Esophagus (tissue), 2 donors: ENCODE data around the gene TMEM59. TPM values are rescaled to one million over a fixed set of nuclear protein-coding genes. Genes with fewer than 3 reads are reported as not detected.

Experiments
- H3K27ac ChIP-seq, 2 donors: one replicate each; pipeline ENCODE4 v1.5.1; 2013; ENCODE audit warnings: low read depth in 2 of 2, mild to moderate bottlenecking in 2 of 2, inconsistent platforms in 1 of 2, low read length in 1 of 2, moderate library complexity in 1 of 2
- H3K27me3 ChIP-seq, 2 donors: one replicate each; pipeline ENCODE4 v1.6.1; 2013; ENCODE audit warnings: low read length in 2 of 2, control low read depth in 1 of 2, mild to moderate bottlenecking in 1 of 2; ENCODE audit not compliant: insufficient read depth in 2 of 2, control insufficient read depth in 1 of 2
- H3K36me3 ChIP-seq, 2 donors: one replicate each; pipeline ENCODE4 v1.6.1; 2013; ENCODE audit warnings: low read length in 1 of 2; ENCODE audit not compliant: control insufficient read depth in 2 of 2, insufficient read depth in 2 of 2
- H3K4me1 ChIP-seq, 2 donors: one replicate each; pipeline ENCODE4 v1.6.1; 2013; ENCODE audit warnings: low read length in 1 of 2; ENCODE audit not compliant: control insufficient read depth in 2 of 2, insufficient read depth in 2 of 2
- H3K4me3 ChIP-seq, 2 donors: one replicate each; pipeline ENCODE4 v1.5.1; 2013; ENCODE audit warnings: low read length in 2 of 2, mild to moderate bottlenecking in 2 of 2, low read depth in 1 of 2, moderate library complexity in 1 of 2
- H3K9me3 ChIP-seq, 2 donors: one replicate each; pipeline ENCODE4 v1.6.1; 2013; ENCODE audit warnings: mild to moderate bottlenecking in 2 of 2, low read depth in 1 of 2, low read length in 1 of 2, moderate library complexity in 1 of 2; ENCODE audit not compliant: control insufficient read depth in 2 of 2, insufficient read depth in 1 of 2
- WGBS, 2 donors: extraction: QIAGEN DNeasy Blood & Tissue Kit; methylation state at CpG; one replicate each; pipeline ENCODE4 v1.1.7; 2013; 5-methylcytosine and 5-hydroxymethylcytosine counted together
- polyA plus RNA-seq, 2 donors: library from polyadenylated mRNA; stranded (reverse); fragments of 200-250 nt; gene quantifications; one replicate each; pipeline ENCODE4 v1.2.3, GENCODE V29; 2013
- donor health status: healthy with polysubstance abuse.
- donor health status: Bipolar disorder and iron deficiency.

Gene TMEM59
- polyA plus RNA-seq, 2 donors, result 127 to 210 TPM

GRCh38 chr1:54014009-54014629 lies 38.9 kb downstream of the TMEM59 start:
- H3K4me3 ChIP-seq, result no peak overlapping the region
- H3K9me3 ChIP-seq, result peaks cover 0 to 1% of the 10 kb centered on the region in 2 donors
- H3K36me3 ChIP-seq, result no peaks in the 10 kb centered on the region
- H3K27ac ChIP-seq, result no peak overlapping the region
- 48 to 52% methylated on average over 17 of the region's 17 CpGs for WGBS, 2 donors
- H3K4me1 ChIP-seq, result peaks cover 6 to 14% of the 10 kb centered on the region in 2 donors
- H3K27me3 ChIP-seq, result no peaks in the 10 kb centered on the region

- Histone ChIP-seq H3K4me3 (no peak overlapping the region), H3K9me3 (peaks cover 0 to 1% of the 10 kb centered on the region in 2 donors)
- WGBS, 2 donors, result 82 to 83% methylated on average over 8 of the region's 8 CpGs
Observed at GRCh38 chr1:54013393-54014008, 39.5 kb downstream of the TMEM59 start.

GRCh38 chr1:54012863-54013262 lies 40.1 kb downstream of the TMEM59 start:
- peaks cover 0 to 1% of the 10 kb centered on the region in 2 donors for H3K9me3 ChIP-seq
- H3K36me3 ChIP-seq, result no peaks in the 10 kb centered on the region
- WGBS, 2 donors, result 85 to 87% methylated on average over 8 of the region's 8 CpGs
- H3K4me1 ChIP-seq, result peaks cover 6 to 14% of the 10 kb centered on the region in 2 donors
- H3K4me3 ChIP-seq, result no peak overlapping the region
- H3K27ac ChIP-seq, result no peak overlapping the region
- no peaks in the 10 kb centered on the region for H3K27me3 ChIP-seq

More at GRCh38 chr1:54013393-54014008, 39.5 kb downstream of the TMEM59 start:
- Histone ChIP-seq H3K27ac (no peak overlapping the region), H3K36me3 (no peaks in the 10 kb centered on the region), H3K4me1 (peaks cover 6 to 14% of the 10 kb centered on the region in 2 donors), H3K27me3 (no peaks in the 10 kb centered on the region)

- WGBS, 2 donors, result 84 to 89% methylated on average over 9 of the region's 9 CpGs
- Histone ChIP-seq H3K27ac (no peak overlapping the region), H3K9me3 (peaks cover 0 to 1% of the 10 kb centered on the region in 2 donors), H3K4me1 (peaks cover 2 to 7% of the 10 kb centered on the region in 2 donors), H3K4me3 (no peak overlapping the region), H3K27me3 (no peaks in the 10 kb centered on the region), H3K36me3 (no peaks in the 10 kb centered on the region)
Observed at GRCh38 chr1:54012008-54012325, 41.0 kb downstream of the TMEM59 start.

GRCh38 chr1:54011316-54012007 lies 41.5 kb downstream of the TMEM59 start:
- H3K36me3 ChIP-seq, result no peaks in the 10 kb centered on the region
- WGBS, 2 donors, result 84 to 85% methylated on average over 9 of the region's 9 CpGs
- H3K4me1 ChIP-seq, result peaks cover 2 to 7% of the 10 kb centered on the region in 2 donors
- H3K27ac ChIP-seq, result no peak overlapping the region
- H3K27me3 ChIP-seq, result no peaks in the 10 kb centered on the region
- peaks cover 0 to 1% of the 10 kb centered on the region in 2 donors for H3K9me3 ChIP-seq
- H3K4me3 ChIP-seq, result no peak overlapping the region

GRCh38 chr1:54010415-54011117 lies 42.4 kb downstream of the TMEM59 start:
- Histone ChIP-seq H3K4me3 (no peak overlapping the region), H3K36me3 (no peaks in the 10 kb centered on the region), H3K27ac (no peak overlapping the region), H3K4me1 (peaks cover 2 to 7% of the 10 kb centered on the region in 2 donors), H3K27me3 (no peaks in the 10 kb centered on the region), H3K9me3 (peaks cover 0 to 1% of the 10 kb centered on the region in 2 donors)
- 69 to 70% methylated on average over 5 of the region's 5 CpGs for WGBS, 2 donors

GRCh38 chr1:54009406-54009805 lies 43.6 kb downstream of the TMEM59 start:
- H3K4me1 ChIP-seq, result peaks cover 0 to 4% of the 10 kb centered on the region in 2 donors
- H3K4me3 ChIP-seq, result no peak overlapping the region
- no peaks in the 10 kb centered on the region for H3K36me3 ChIP-seq
- H3K27ac ChIP-seq, result no peak overlapping the region
- peaks cover 0 to 1% of the 10 kb centered on the region in 2 donors for H3K9me3 ChIP-seq
- WGBS, 2 donors, result 84 to 87% methylated on average over 4 of the region's 4 CpGs
- no peaks in the 10 kb centered on the region for H3K27me3 ChIP-seq

GRCh38 chr1:54008876-54009275 lies 44.1 kb downstream of the TMEM59 start:
- Histone ChIP-seq H3K36me3 (no peaks in the 10 kb centered on the region), H3K27me3 (no peaks in the 10 kb centered on the region), H3K4me1 (no peaks in the 10 kb centered on the region), H3K27ac (no peak overlapping the region), H3K9me3 (peaks cover 0 to 1% of the 10 kb centered on the region in 2 donors), H3K4me3 (no peak overlapping the region)
- 83 to 84% methylated on average over 13 of the region's 13 CpGs for WGBS, 2 donors

- no peaks in the 10 kb centered on the region for H3K36me3 ChIP-seq
Observed at GRCh38 chr1:54007613-54008012, 45.4 kb downstream of the TMEM59 start.

More at GRCh38 chr1:54007613-54008012, 45.4 kb downstream of the TMEM59 start:
- Histone ChIP-seq H3K27me3 (no peaks in the 10 kb centered on the region), H3K4me3 (no peak overlapping the region), H3K27ac (no peak overlapping the region), H3K4me1 (no peaks in the 10 kb centered on the region), H3K9me3 (peaks cover 0 to 1% of the 10 kb centered on the region in 2 donors)
- 87 to 93% methylated on average over 4 of the region's 4 CpGs for WGBS, 2 donors
